ENCODE data around the gene KAT5. TPM values are rescaled to one million over a fixed set of nuclear protein-coding genes. Genes with fewer than 3 reads are reported as not detected.

Gene KAT5
- total and polyA plus RNA-seq, 10 of the 15 experiments (the other 5 are each of a cell fraction or from before 2014, with no cell fraction given) = 3.4 to 66.1 (median 46.3) TPM

DNA sequence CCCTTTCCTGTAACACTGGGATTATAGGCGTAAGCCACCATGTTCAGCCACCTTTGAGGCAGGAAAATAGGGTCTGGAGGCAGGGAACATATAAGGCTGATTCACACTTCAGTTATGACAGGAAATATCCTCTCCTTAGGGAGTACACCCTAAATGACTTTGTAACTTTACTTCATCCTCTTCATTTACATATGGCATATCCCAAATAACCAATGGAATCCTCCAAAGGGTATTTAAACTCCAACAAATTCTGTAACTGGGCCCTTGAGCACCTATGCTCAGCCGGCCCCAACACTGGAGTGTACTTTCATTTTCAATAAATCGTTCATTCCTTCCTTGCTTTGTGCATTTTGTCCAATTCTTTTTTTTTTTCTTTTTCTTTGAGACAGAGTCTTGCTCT is 1.6 kb upstream of the KAT5 start:
- ChIA-PET SMC1A (ENCODE audit: uncharacterized antibody, unreplicated experiment) (interaction anchor here (1.8 to 2.9 kb wide), 3 partner anchors 67 to 107 kb away, joined by 5 to 32 read pairs (median 5); no protein-coding TSS in a partner anchor), RAD21 (ENCODE audit: unreplicated experiment) (interaction anchor here (1.1 to 3.0 kb wide), 5 partner anchors 66 to 180 kb away, joined by 3 to 42 read pairs (median 18); partner anchors contain the start of genes CCDC85B and FIBP), CTCF (interaction anchor here (1.1 to 3.3 kb wide), 12 partner anchors 9 to 279 kb away, joined by 4 to 42 read pairs (median 16); partner anchors contain the start of genes AP5B1, FIBP, RELA and RNASEH2C), POLR2A (interaction anchor here (1.3 to 2.5 kb wide), 3 partner anchors 10 to 149 kb away, joined by 5 to 13 read pairs (median 9); partner anchors contain the start of gene RNASEH2C)
- peaks cover 7 to 11% of the 10 kb centered on the region in 2 experiments; a peak in 3 of 4 replicates for H3K36me3 ChIP-seq (ENCODE audit: control insufficient read depth in 2 of 2, insufficient read depth in 2 of 2, low read length in 1 of 2)
- H4K20me1 ChIP-seq (ENCODE audit: control insufficient read depth, insufficient read depth) = no peaks in the 10 kb centered on the region; the same call in 1 of the 2 replicates
- ATAC-seq = no peak
- peaks cover 9% of the 10 kb centered on the region for H3K79me2 ChIP-seq (ENCODE audit: control insufficient read depth, insufficient read depth, low read length)
- BruUV-seq (replicated peaks) = no TSS peak
- no peak overlapping the region for H3K4me3 ChIP-seq
- no peak for DNase-seq (ENCODE audit: low read depth, low spot score)
- peaks cover 12% of the 10 kb centered on the region for H3K4me1 ChIP-seq (ENCODE audit: control insufficient read depth, insufficient read depth, low read length)
- H3K27me3 ChIP-seq (replicated peaks in 1 of 2; ENCODE audit: control insufficient read depth in 2 of 2, insufficient read depth in 2 of 2, low read length in 1 of 2) = no peaks in the 10 kb centered on the region
- 67% methylated on average over 3 of the region's 3 CpGs for whole genome bisulfite sequencing (ENCODE audit: insufficient coverage, insufficient replicate concordance, low lambda C conversion rate, missing lambda C conversion rate)
- intact Hi-C loops (cut with micrococcal nuclease; ENCODE audit: unreplicated experiment) (loop anchor here (2.0 to 10.0 kb wide), 3 partner anchors 72 to 836 kb away; partner anchors contain the start of genes AP5B1 and EHD1), in situ Hi-C loops (cut with MboI) (loop anchor here (5.0 kb wide), 3 partner anchors 67 to 277 kb away; no protein-coding TSS in a partner anchor)
- H3K4me2 ChIP-seq (ENCODE audit: control insufficient read depth, insufficient read depth) = no peak overlapping the region
- no peak for FAIRE-seq
- H2AFZ ChIP-seq (ENCODE audit: control insufficient read depth, low read depth, low read length) = no peak overlapping the region
- H3K27ac ChIP-seq (ENCODE audit: control insufficient read depth, insufficient read depth) = no peak overlapping the region
- TF ChIP-seq ZNF207 (IDR thresholded peaks at IDR 0.05; ENCODE audit: borderline replicate concordance) (no peak), NFIC (IDR thresholded peaks at IDR 0.05; ENCODE audit: low read depth, low read length) (no peak), NR2C2 (IDR thresholded peaks at IDR 0.05; ENCODE audit: borderline replicate concordance, control insufficient read depth, insufficient read length, low read depth) (no peak), ZSCAN29 (IDR thresholded peaks at IDR 0.05) (no peak), SMAD1 (IDR thresholded peaks at IDR 0.05; ENCODE audit: low read depth, partially characterized antibody) (no peak), ZNF274 (IDR thresholded peaks at IDR 0.05; ENCODE audit: insufficient read depth, insufficient read length) (no peak), DPF2 (IDR thresholded peaks at IDR 0.05) (no peak), NFXL1 (IDR thresholded peaks at IDR 0.05; ENCODE audit: borderline replicate concordance) (no peak), SRF (IDR thresholded peaks at IDR 0.05; ENCODE audit: low read depth in 2 of 2, low read length in 2 of 2) (no peak), SMAD5 (IDR thresholded peaks at IDR 0.05; ENCODE audit: low read depth) (no peak), CHD1 (IDR thresholded peaks at IDR 0.05; ENCODE audit: low read depth, low read length) (no peak)
- TF ChIP-seq, protein P1, sequence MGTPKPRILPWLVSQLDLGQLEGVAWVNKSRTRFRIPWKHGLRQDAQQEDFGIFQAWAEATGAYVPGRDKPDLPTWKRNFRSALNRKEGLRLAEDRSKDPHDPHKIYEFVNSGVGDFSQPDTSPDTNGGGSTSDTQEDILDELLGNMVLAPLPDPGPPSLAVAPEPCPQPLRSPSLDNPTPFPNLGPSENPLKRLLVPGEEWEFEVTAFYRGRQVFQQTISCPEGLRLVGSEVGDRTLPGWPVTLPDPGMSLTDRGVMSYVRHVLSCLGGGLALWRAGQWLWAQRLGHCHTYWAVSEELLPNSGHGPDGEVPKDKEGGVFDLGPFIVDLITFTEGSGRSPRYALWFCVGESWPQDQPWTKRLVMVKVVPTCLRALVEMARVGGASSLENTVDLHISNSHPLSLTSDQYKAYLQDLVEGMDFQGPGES (IDR thresholded peaks at IDR 0.05) = no peak
- no peaks in the 10 kb centered on the region for H3K9me3 ChIP-seq (replicated peaks; ENCODE audit: control insufficient read depth, insufficient read depth, low read length)
- no peak overlapping the region for H3K9ac ChIP-seq (ENCODE audit: control insufficient read depth, insufficient read depth, low read length)

Measured in GM12878 (cell line).